ENCODE measurements around the gene CUL4A.

DNA sequence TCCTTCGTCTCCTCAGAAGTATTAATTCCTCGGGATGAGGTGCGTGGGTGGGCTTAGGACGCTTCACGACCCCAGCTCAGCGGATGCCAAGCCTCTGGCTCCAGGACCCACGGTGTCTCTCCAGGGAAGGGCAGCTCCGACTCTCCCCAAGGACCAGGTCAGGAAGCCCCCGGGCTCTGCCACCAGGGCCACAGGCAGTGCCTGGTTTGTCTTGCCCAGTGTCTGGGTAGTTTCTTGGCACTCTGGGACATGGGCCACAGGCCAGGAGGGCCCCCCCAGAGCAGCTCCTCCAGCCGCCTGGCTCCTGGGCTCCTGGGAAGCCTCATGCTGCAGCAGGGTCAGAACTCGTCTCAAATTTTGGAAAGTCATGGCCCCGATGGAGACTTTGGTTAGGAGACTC lies 48.4 kb upstream of the CUL4A start:
- TF ChIP-seq EZH2phosphoT487 (IDR thresholded peaks at IDR 0.05; ENCODE audit: low read depth, severe bottlenecking, unreplicated experiment) (no peak), EZH2 (IDR thresholded peaks at IDR 0.05; ENCODE audit: borderline replicate concordance) (no peak)
- TF ChIP-seq, protein P1, sequence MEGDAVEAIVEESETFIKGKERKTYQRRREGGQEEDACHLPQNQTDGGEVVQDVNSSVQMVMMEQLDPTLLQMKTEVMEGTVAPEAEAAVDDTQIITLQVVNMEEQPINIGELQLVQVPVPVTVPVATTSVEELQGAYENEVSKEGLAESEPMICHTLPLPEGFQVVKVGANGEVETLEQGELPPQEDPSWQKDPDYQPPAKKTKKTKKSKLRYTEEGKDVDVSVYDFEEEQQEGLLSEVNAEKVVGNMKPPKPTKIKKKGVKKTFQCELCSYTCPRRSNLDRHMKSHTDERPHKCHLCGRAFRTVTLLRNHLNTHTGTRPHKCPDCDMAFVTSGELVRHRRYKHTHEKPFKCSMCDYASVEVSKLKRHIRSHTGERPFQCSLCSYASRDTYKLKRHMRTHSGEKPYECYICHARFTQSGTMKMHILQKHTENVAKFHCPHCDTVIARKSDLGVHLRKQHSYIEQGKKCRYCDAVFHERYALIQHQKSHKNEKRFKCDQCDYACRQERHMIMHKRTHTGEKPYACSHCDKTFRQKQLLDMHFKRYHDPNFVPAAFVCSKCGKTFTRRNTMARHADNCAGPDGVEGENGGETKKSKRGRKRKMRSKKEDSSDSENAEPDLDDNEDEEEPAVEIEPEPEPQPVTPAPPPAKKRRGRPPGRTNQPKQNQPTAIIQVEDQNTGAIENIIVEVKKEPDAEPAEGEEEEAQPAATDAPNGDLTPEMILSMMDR (IDR thresholded peaks at IDR 0.05; ENCODE audit: poor library complexity), result no peak
